Measurements from ENCODE around the gene SHLD2.
"Not testable (repeated sequence)": the region's sequence is repeated elsewhere in the genome, so short reads cannot be mapped to it uniquely, and the experiment has no call there.

The SHLD2 gene

DNA sequence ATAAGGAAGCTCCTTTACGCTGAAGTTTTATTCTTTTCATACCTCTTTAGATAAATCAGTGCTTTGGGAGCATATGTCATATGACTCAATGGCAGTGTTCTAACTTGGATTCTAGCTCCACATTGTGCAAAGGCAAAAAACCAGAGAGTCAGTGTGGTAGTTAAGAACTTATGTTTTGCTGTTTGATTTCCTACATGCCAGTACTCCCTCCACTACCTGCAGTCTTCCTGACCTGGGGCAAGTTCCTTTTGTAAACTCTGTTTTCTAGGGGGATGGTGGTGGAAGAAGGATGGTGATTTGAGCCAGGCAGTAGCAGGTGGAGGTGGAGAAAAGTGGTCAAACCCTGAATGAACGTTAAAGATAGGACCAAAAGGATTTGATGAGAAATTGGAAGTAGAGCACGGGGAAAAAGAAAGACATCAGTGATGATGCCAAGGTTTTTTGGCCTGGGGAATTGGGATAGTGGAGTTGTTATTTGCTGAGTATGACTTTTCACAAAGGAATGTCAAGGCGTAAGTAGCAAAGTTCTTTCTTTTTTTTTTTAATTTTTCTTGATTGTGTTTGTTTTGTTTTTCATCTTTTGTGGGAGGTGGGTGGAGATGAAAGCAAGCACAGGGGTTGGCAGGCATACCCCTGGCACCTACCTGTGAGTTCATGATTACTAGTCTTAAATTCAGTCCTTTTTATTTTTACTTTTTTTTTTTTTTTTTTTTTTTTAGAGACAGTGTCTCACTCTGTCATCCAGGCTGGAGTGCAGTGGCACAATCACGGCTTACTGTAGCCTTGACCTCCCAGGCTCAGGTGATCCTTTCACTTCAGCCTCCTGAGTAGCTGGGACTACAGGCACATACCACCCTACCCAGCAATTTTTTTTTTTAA lies 47.5 kb downstream of the SHLD2 start:
- not testable (repeated sequence) for DNase-seq (ENCODE audit: low read depth)

DNA sequence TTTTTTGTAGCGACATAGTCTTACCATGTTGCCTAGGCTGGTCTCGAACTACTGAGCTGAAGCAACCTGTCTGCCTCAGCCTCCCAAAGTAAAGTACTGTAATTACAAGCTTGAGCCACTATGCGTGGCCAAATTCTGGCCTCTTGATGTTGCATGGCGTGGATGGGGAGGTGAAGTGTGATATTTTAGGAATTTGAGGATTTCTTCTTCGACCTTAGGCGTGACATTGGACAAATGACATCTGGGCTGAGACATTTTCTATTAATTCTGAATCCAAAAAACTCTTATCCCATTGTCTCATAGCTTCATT lies 48.1 kb downstream of the SHLD2 start:
- not testable (repeated sequence) for DNase-seq (ENCODE audit: low read depth)

DNA sequence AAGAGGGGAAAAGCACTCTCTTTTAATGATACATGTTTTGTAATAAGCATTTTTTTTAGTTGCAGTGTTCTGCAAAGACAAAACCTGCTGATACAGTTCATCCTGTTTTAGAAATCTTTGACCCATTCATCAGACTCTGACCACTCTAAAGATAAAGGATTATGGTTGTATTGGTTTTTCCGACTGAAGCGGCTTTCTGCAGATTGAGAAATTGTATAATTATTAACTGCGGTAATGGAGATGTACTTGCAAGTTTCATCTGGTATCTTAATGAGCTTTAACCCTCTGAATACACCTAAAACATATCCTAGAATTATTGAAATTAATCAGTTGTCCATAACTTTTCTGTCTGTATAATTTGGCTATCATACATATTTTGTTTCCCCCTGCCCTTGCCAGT lies 50.6 kb downstream of the SHLD2 start:
- not testable (repeated sequence) for DNase-seq (ENCODE audit: low read depth)

DNA sequence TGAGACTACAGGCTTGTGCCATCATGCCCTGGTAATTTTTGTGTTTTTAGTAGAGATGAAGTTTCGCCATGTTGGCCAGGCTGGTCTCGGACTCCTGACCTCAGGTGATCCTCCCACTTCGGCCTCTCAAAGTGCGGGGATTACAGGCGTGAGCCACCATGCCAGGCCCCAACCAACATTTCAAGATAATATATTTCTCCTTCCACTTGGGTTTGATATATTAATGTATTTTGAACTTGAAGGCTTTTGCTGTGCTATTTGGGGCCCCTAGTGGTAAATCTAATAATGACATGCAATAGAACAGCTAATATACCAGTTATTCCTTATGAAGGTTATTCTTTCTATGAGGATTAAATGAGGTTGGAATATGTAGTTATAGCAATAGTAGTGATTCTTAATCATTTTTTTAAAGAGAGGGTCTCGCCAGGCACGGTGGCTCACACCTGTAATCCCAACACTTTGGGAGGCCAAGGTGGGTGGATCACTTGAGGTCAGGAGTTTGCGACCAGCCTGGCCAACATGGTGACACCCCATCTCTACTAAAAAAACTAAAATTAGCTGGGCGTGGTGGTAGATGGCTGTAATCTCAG lies 54.1 kb downstream of the SHLD2 start:
- DNase-seq (ENCODE audit: low read depth) = not testable (repeated sequence)

DNA sequence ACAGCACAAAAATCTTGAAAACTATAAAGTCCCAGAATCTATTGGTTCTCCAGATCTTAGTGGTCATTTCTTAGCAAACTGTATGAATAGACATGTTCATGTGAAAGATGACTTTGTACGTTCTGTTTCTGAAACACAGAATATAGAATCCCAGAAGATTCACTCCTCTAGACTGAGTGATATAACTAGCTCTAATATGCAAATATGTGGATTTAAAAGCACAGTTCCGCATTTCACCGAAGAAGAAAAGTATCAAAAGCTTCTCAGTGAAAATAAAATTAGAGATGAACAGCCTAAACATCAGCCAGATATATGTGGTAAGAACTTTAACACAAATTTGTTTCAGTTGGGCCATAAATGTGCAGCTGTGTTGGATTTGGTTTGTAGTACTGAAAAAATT lies 56.5 kb downstream of the SHLD2 start:
- DNase-seq (ENCODE audit: low read depth) = not testable (repeated sequence)

DNA sequence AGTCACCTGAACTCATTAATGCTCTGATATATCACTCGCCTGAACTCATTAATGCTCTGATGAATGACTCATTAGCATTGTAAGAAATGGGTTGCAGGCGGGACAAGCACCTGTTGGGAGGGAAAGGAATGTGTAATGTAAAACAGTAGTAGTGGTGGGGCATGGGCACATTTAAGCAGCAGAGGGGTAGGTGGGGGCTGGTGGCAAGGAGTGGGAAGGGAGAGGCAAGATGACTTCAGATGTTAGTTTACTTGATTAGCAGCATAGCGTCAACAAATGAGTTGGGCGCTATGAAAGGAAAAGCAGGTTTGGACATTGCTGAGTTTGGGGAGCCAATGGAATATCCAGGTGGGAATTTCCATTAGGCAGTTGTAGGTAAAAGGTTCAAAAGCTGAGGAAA lies 61.8 kb downstream of the SHLD2 start:
- DNase-seq (ENCODE audit: low read depth) = not testable (repeated sequence)

DNA sequence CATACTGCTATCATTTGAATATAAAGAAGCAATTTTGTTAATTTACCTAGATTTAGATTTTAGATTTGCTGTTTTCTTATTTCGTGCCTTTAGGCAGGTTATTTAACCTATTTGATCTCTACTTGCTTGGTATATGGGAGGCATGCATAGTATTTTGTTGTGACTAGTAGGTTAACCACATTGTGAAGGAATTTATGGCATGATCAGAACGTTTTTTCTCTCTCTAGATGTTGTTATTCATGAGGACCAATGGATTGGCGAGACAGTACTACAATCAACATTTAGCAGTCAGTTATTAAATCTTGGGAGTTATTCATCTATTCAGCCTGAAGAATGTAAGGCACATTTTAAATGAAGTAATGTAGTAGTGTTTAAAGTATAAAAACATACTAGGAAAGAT lies 62.8 kb downstream of the SHLD2 start:
- DNase-seq (ENCODE audit: low read depth) = not testable (repeated sequence)

DNA sequence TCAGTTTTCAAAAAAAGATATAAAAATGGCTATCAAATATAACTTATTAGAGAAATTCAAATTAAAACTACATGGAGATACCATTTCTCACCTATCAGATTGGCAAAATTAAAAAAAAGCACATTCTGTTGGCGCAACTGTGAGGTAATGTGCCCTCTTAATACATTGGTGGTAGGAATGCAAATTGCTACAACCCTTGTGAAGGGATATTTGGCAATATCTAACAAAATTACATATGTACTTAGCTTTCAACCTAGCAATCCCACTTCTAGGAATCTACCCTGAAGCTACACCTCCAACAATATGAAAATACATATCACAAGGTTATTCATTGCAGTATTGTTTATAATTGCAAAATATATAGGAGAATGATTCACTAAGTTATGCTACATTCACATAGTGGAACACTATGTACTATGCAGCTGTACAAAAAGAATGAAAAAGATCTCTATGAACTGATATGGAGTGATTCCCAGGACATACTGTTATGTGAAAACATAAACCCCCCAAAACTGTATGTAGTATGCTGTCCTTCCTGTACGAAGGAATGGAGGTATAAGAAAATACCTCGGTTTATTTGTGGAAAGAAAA lies 67.8 kb downstream of the SHLD2 start:
- not testable (repeated sequence) for DNase-seq (ENCODE audit: low read depth)

DNA sequence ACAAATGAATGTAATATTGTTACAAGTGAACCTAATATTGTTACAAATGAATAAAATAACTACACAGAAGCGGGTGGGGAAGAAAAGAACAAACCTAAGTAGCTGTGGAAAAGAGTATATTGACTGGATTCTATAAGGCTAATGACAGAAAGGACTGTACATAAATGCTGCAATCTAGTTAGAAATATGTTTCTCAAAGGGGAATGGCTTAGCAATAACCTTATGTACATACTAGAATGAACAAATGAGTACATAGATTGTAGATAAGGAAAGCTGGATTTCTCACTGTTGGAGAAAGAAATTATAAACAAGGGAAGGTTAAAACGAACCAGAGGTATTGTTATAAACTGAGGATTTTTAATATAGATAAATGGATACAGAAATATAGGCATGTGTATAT lies 68.4 kb downstream of the SHLD2 start:
- not testable (repeated sequence) for DNase-seq (ENCODE audit: low read depth)

DNA sequence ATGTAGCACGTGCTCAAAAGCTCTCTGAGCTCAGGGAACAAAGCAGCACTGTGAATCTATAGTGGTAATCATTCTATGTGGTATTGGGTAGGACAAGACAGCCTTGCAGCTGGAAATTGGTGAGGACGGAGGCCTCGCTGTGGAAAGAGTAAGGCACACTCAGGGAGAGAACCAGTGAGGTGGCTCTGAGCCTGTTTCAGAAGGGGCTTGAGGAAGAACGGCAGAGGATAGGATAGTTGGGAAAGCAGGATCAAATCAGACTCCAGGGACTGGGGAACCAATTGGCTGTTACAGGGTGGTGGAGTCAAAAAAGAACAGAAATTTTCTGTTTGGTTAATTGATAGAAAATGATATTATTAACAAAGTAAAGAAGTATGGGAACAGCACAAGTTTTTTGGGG lies 74.9 kb downstream of the SHLD2 start:
- not testable (repeated sequence) for DNase-seq (ENCODE audit: low read depth)

DNA sequence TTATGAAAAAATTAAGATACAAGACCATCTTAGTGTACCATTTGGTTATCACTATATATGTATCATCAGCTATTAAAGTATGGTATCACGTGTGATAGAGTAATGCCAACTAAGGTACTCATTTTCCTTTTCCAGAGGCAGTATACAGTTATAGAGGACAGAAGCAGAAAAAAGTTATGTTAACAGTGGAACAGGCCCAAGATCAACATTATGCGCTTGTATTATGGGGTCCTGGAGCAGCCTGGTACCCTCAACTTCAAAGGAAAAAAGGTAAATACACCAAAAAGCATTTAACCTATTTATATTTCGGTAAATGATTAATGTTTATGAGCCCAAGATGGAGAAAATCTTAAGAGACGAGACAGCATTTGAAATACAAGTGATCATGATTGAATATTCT lies 75.7 kb downstream of the SHLD2 start:
- not testable (repeated sequence) for DNase-seq (ENCODE audit: low read depth)

DNA sequence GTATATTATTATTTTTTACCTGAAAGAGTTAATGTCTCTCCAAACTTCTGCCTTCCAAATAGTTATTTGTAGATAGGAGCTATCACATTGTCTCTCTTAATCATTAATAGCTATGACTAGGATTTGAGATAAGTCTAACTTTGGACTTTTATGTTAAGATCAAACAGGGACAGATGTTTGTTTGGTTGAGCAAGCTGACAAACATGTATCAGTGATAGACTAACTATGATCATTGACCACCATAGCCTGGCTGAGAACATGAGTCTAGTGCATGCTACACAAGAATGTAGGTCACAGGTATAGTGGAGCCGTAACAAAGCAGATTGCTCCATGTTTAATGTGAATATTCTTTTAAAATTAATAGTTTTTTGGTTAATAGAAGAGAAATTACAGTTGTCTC lies 76.7 kb downstream of the SHLD2 start:
- not testable (repeated sequence) for DNase-seq (ENCODE audit: low read depth)

DNA sequence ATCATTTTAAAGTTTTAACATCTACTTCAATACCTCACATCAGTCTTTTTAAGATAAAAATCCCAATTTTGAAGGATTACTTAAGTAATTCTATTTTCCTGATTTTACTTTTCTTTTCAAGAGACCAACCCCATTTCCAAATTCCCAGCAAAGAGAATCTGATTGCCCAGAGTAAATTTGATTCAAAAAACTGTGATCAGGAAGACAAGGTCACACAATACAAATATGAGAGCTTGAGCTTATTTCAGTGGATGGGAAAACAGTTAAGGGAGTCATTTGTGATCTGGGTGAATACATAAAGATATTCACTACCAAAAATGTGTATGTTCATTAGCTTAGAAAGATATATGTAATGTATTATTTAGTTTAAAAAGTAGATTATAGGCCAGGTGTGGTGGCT lies 77.2 kb downstream of the SHLD2 start:
- not testable (repeated sequence) for DNase-seq (ENCODE audit: low read depth)

DNA sequence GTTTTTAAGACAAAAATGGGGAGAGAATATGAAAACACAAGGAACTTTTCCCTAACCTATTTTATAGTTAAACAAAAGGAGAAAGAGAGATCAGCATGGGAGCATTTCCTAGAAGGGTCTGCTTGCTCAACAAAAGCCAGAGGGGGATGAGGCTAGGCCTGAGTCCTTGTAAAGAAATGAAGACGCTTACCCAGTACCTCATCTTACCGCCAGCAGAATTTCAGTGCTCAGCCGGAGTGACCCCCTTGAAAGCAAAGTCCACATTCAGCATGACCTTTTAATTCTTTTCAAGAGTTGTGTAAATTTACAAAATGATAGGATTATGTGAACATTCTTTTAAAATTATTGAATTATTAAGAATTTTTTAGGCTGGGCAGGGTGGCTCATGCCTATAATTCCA lies 82.6 kb downstream of the SHLD2 start:
- not testable (repeated sequence) for DNase-seq (ENCODE audit: low read depth)

DNA sequence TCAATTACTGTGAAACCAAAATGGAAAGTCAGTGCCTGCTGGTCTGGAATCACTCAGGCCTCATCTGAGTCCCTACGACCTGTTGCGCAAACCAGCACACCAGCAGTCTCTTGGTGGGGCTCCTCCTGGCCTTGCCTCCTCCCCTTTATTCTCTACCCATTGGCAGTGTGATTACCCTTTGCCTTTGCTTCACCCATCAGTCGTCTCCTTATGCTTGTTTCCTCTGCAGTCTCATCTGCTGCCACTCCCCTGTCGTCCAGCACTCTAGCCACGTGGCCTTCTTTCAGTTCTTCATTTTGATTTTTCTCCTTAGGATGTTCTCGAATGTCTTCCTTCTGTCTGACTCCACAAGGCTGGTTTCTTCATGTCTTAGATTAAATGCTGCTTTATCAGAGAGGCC lies 89.4 kb downstream of the SHLD2 start:
- not testable (repeated sequence) for DNase-seq (ENCODE audit: low read depth)

DNA sequence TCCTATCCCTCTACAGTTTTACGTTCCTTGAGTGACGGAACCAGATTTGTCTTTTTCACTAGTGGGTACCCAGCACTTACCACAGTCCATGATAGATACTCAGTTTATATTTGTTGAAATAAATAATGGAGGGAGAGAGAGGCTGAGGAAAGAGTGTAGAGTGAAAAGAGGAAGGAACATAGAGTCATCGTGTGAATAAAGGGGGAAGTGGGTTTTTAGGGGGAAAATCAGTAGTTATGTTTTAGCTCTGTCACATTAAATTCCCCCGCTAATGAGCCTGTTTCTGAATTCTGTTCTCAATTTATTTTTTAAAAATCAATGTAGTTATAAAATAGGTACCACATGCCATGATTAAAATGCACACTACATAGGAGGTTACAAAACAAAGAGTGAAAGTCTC lies 91.0 kb downstream of the SHLD2 start:
- DNase-seq (ENCODE audit: low read depth) = not testable (repeated sequence)

DNA sequence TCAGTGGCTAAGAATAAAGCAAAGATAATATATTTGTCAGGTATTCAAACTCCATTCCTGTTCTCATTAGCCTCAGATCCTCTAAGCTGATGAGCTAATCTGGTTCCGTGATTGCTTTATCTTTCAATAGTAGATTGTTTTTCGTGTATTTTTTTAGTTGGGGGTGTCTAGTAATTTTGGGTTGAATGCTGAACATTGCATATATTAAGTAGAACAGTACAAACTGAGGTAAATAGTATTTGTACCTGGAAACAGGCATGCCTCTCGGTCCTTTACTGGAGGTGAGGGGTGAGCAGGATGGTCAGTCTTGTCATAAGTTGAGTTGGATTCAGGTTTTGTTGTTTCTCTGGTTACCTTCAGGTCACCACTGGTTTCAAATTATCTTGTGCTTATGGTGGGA lies 92.6 kb downstream of the SHLD2 start:
- not testable (repeated sequence) for DNase-seq (ENCODE audit: low read depth)

DNA sequence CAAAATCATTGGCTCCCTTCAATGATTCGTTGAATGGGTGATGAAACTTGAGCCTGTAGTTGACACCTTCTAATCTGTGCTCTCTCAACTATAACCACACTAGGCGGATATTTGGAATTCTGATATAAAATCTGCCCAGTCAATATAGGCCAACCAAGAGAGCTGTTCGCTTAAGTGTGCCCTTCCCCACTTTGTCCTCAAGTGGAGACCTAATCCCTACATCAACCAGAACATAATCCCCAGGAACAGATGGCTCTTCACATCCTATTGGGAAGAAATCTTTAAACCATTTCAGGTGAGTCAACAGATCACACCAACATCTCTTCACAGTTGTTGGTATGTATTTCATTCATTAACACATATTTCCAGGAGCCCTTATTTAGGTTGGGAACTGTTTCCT lies 96.8 kb downstream of the SHLD2 start:
- DNase-seq (ENCODE audit: low read depth) = not testable (repeated sequence)

DNA sequence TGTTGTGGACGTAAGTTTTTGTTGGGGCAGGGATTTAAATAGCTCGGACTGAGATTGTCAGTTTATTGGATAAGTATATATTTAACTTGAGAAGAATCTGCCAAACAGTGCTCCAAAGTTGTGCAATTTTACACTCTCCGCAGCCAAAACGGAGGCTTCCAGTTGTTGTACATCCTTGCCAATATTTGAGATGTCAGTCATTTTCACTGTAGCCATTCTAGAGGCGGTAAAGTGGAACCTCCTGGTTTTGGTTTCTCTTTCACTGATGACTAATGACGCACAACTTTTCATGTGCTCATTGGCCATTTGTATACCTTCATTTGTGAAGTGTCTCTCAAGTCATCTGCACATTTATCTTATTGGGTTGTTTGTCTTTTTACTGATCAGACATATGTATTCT lies 105.9 kb downstream of the SHLD2 start:
- DNase-seq (ENCODE audit: low read depth) = not testable (repeated sequence)

DNA sequence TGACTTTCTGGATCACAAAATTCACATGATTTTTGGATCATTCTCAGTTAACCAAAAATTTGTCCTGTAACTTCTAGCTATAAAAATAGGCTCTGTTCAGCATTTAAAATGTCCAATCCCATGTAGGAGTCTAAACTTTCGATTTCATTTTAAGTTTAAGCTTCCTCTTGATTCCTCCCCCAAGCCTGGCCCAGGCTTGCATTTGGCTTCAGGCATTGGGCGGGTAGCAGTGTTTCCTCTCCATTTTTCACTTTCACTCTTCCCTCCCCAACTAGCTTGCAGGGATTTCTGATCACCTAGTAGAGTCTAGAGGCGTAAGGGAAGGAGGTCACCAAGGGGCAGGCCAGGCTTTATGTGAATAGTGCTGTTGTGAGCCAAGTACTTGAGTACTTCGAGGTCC lies 109.8 kb downstream of the SHLD2 start:
- DNase-seq (ENCODE audit: low read depth) = not testable (repeated sequence)

DNA sequence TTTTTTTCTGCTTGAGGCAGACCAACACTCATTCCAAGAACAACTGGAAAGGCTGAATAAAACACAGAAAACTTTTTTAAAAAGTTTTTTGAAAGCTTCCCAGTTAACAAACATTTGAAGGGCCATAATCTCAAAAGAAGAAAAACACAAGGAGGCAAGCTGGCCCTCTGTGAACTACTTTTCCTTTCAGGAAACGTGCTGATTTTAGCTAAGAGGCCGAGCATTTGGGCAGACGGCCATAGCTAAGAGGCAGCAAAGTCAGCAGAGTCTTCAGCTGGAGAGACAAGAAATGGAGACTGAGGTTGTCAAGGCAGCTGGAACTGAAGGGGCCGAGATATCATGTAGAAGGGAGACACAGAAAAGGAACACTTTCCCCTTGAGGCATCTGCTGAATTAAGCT lies 111.9 kb downstream of the SHLD2 start:
- not testable (repeated sequence) for DNase-seq (ENCODE audit: low read depth)

DNA sequence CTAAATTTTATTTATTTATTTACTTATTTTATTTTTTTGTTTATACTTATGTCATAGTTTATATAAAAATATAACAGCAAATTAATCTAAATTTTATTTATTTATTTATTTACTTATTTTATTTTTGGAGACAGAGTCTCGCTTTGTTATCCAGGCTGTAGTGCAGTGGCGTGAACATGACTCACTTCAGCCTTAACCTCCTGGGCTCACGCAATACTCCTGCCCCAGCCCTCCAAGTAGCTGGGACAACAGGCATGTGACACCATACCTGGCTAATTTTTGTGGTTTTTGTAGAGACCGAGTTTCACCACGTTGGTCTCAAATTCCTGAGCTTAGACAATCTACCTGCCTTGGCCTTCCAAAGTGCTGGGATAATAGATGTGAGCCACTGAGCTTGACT lies 115.3 kb downstream of the SHLD2 start:
- not testable (repeated sequence) for DNase-seq (ENCODE audit: low read depth)

DNA sequence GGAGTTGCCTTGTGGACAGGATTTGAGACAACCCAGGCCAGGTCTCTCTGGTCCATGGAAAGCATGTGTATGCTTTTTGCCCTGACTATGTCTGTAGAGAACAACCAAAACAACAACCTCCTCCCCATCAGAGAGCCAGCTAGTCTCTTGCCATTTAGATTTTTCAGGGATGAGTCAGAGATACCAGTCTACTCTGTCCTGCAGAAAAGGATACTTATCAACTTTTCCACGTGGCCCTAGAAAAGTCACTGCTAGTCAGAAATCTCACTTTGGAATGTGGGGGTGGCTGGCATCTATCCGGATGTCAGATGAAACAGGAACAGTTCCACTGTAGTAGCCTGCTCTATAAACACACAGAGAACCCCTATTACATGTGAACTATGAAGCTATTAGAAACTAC lies 116.8 kb downstream of the SHLD2 start:
- DNase-seq (ENCODE audit: low read depth) = not testable (repeated sequence)
